Osteoblast (primary cell): ENCODE results near the gene FUS. TPM values are rescaled to one million over a fixed set of nuclear protein-coding genes. Genes with fewer than 3 reads are reported as not detected.

Source experiments
- DNase-seq: peaks from one replicate; pipeline ENCODE4 v3.0.0; 2011; ENCODE audit warnings: low spot score, mixed read lengths; ENCODE audit not compliant: insufficient read length; ENCODE audit errors: missing footprints
- H2AFZ ChIP-seq: 2 replicates; pipeline ENCODE4 v1.6.0; 2011; ENCODE audit warnings: mild to moderate bottlenecking, low read length
- H3K27ac ChIP-seq: 2 replicates; pipeline ENCODE4 v1.5.1; 2011; ENCODE audit warnings: mild to moderate bottlenecking, low read depth, low read length, moderate library complexity
- H3K27me3 ChIP-seq: 2 replicates; pipeline ENCODE4 v1.6.0; 2012; ENCODE audit warnings: mild to moderate bottlenecking, control low read depth, inconsistent platforms, low read length, moderate library complexity; ENCODE audit not compliant: insufficient read depth
- H3K36me3 ChIP-seq: 2 replicates; pipeline ENCODE4 v1.5.1; 2011; ENCODE audit warnings: mild to moderate bottlenecking, low read length, control low read depth, moderate library complexity; ENCODE audit not compliant: insufficient read depth
- H3K4me1 ChIP-seq: 2 replicates; pipeline ENCODE4 v1.5.1; 2011; ENCODE audit warnings: mild to moderate bottlenecking, low read length, control low read depth, moderate library complexity; ENCODE audit not compliant: insufficient read depth
- H3K4me2 ChIP-seq: 2 replicates; pipeline ENCODE4 v1.6.0; 2011; ENCODE audit warnings: mild to moderate bottlenecking, low read length; ENCODE audit not compliant: insufficient read depth
- H3K4me3 ChIP-seq: fragments of 200-600 bp; sonication (generic); 3 replicates; pipeline ENCODE4 v1.5.1; 2012; ENCODE audit warnings: mild to moderate bottlenecking, low read length, inconsistent platforms; ENCODE audit not compliant: insufficient read depth
- H3K79me2 ChIP-seq: 2 replicates; pipeline ENCODE4 v1.6.0; 2012; ENCODE audit warnings: mild to moderate bottlenecking, low read length, control low read depth, inconsistent platforms; ENCODE audit not compliant: insufficient read depth
- H3K9me3 ChIP-seq: 2 replicates; pipeline ENCODE4 v1.5.1; 2011; ENCODE audit warnings: low read depth, low read length, control low read depth
- H4K20me1 ChIP-seq: 2 replicates; pipeline ENCODE4 v1.6.0; 2012; ENCODE audit warnings: mild to moderate bottlenecking, low read length, control low read depth; ENCODE audit not compliant: insufficient read depth
- CTCF ChIP-seq: IDR thresholded peaks from 2 replicates; pipeline ENCODE4 v1.5.1; 2011; ENCODE audit warnings: mild to moderate bottlenecking, low read depth, low read length, moderate library complexity; ENCODE audit errors: extremely low read depth
- total RNA-seq: library from RNA; depleted of rRNA; stranded (reverse); fragments of >200 nt; gene quantifications from 2 replicates; pipeline ENCODE4 v1.2.3, GENCODE V29; 2012

Gene FUS
- total RNA-seq, 1 donor: 24.2 TPM

- DNase-seq: no peak
- Histone ChIP-seq H4K20me1 (peaks cover 77% of the 10 kb centered on the region), H3K36me3 (peaks cover 79% of the 10 kb centered on the region)
Observed at GRCh38 chr16:31184888-31185287, 4.9 kb downstream of the FUS start.

DNA sequence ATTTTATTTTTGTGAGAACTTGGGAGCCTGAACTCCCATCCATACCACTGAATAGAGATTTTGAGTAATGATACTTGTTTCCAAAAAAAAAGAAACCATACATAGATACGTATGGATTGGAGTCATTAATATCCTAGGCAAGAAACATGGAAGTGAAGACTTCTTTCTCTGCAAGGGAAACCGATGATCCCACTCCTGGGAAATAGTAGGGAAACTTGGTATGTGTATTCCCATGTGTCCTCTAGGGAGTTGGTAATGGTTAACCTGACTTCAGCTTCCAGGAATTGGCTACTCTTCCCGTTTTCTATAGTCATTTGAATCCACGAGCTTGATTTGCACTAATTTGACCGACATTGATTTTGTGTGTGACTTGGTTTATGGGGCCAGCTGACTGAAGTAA is 5.4 kb downstream of the FUS start:
- Histone ChIP-seq H3K4me1 (peaks cover 35% of the 10 kb centered on the region), H3K4me2 (no peak overlapping the region), H3K79me2 (peaks cover 98% of the 10 kb centered on the region), H3K27ac (peak overlapping the region; percentile 9), H2AFZ (no peak overlapping the region), H3K4me3 (no peak overlapping the region), H3K27me3 (no peaks in the 10 kb centered on the region), H3K9me3 (no peaks in the 10 kb centered on the region), H3K36me3 (peaks cover 84% of the 10 kb centered on the region), H4K20me1 (peaks cover 80% of the 10 kb centered on the region)
- DNase-seq: peak; percentile 69
- no peak for TF ChIP-seq CTCF

More at GRCh38 chr16:31184888-31185287, 4.9 kb downstream of the FUS start:
- Histone ChIP-seq H3K4me1 (peaks cover 35% of the 10 kb centered on the region), H3K9me3 (no peaks in the 10 kb centered on the region), H3K27ac (peak overlapping the region; percentile 9), H3K4me3 (no peak overlapping the region), H2AFZ (no peak overlapping the region), H3K4me2 (no peak overlapping the region), H3K79me2 (peaks cover 99% of the 10 kb centered on the region), H3K27me3 (no peaks in the 10 kb centered on the region)
- TF ChIP-seq CTCF: no peak

GRCh38 chr16:31186176-31186575 is 6.2 kb downstream of the FUS start:
- Histone ChIP-seq H3K4me1 (peaks cover 34% of the 10 kb centered on the region), H2AFZ (no peak overlapping the region), H3K4me2 (no peak overlapping the region), H4K20me1 (peaks cover 81% of the 10 kb centered on the region), H3K79me2 (peaks cover 98% of the 10 kb centered on the region), H3K36me3 (peaks cover 92% of the 10 kb centered on the region), H3K4me3 (no peak overlapping the region), H3K27ac (peak overlapping the region; percentile 9), H3K9me3 (no peaks in the 10 kb centered on the region), H3K27me3 (no peaks in the 10 kb centered on the region)
- no peak for DNase-seq
- TF ChIP-seq CTCF: no peak

DNA sequence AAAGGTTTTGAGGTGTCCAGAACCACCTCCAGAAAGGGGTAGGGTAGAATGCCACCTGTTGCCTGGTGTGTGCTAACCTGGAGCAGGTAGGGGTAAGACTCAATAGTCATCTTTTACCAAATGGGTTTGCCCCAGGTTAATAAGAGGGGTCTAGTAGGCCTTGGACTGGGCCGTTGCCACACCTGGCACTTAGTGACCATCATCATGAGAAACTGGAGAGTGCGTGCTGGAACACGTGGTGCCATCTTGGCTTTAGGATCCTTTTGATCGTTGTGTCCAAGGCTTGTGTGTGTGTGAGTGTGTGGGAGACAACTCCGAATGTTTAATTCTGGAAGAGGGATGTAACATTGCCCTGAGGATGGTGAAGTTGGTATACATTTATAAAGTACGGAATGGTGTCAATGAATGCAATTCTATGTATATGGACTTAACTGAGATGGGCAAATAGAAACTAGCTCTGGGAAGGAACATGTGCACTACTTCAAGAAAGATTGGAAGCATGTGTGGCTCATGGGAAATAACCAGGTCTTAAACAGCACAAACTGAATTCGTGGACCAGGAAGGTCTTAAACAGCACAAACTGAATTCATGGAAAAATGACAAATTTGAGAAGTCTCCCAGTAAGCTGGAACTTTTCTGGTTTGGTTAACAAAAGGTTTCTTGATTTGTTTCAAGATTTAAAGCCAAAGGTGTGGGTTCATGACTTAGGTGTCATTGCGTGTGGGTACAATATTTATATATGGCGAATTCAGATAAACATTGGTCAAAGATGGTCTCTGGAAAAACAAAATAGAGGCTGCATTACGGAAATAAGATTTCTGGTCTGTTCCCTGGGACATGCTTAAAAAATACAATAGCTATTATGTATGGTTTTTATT is 7.2 kb downstream of the FUS start:
- peaks cover 79% of the 10 kb centered on the region for H4K20me1 ChIP-seq
- no peak overlapping the region for H2AFZ ChIP-seq
- H3K36me3 ChIP-seq: peaks cover 100% of the 10 kb centered on the region
- DNase-seq: no peak
- peaks cover 96% of the 10 kb centered on the region for H3K79me2 ChIP-seq
- no peak overlapping the region for H3K4me3 ChIP-seq
- H3K4me1 ChIP-seq: peaks cover 24% of the 10 kb centered on the region
- H3K27me3 ChIP-seq: no peaks in the 10 kb centered on the region
- no peak overlapping the region for H3K27ac ChIP-seq
- TF ChIP-seq CTCF: no peak
- H3K4me2 ChIP-seq: no peak overlapping the region
- no peaks in the 10 kb centered on the region for H3K9me3 ChIP-seq
